ENCODE measurements around the gene CCDC93.

GRCh38 chr2:117989854-117990438, 23.9 kb downstream of the CCDC93 start:
- TF ChIP-seq, protein P1, sequence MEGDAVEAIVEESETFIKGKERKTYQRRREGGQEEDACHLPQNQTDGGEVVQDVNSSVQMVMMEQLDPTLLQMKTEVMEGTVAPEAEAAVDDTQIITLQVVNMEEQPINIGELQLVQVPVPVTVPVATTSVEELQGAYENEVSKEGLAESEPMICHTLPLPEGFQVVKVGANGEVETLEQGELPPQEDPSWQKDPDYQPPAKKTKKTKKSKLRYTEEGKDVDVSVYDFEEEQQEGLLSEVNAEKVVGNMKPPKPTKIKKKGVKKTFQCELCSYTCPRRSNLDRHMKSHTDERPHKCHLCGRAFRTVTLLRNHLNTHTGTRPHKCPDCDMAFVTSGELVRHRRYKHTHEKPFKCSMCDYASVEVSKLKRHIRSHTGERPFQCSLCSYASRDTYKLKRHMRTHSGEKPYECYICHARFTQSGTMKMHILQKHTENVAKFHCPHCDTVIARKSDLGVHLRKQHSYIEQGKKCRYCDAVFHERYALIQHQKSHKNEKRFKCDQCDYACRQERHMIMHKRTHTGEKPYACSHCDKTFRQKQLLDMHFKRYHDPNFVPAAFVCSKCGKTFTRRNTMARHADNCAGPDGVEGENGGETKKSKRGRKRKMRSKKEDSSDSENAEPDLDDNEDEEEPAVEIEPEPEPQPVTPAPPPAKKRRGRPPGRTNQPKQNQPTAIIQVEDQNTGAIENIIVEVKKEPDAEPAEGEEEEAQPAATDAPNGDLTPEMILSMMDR (optimal IDR thresholded peaks at IDR 0.05 in 1 of 3, IDR thresholded peaks at IDR 0.05 in 1 of 3, conservative IDR thresholded peaks at IDR 0.05 in 1 of 3; ENCODE audit: extremely low read depth in 1 of 3, insufficient read depth in 2 of 3, low read length in 3 of 3) = no peak
- no peak for TF ChIP-seq EZH2 (IDR thresholded peaks at IDR 0.05; ENCODE audit: low read length)
